ENCODE data around the gene JMJD6.
A peak's percentile ranks its signal among the peaks of the same experiment; 100 is the strongest.

Gene JMJD6

DNA sequence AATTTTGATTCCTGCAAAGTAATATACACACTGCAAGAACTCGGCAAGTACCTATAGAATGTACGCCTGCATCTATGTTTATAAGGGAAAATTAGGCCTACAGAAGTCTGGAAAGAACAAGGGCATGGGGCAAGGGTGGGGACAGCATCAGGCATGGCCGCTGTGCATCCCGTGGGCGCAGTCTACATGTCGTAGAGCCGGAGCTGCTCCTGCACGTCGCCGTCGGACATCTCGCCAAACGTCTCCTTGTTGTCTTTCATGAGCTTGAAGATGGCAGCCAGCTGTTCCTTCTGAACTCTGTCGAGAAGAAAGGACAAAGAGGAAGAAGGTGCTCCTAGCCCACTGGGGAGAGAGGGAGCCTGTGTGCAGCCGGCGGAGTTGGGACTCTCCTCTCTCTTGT lies 49.0 kb downstream of the JMJD6 start:
- TF ChIP-seq, protein P1, sequence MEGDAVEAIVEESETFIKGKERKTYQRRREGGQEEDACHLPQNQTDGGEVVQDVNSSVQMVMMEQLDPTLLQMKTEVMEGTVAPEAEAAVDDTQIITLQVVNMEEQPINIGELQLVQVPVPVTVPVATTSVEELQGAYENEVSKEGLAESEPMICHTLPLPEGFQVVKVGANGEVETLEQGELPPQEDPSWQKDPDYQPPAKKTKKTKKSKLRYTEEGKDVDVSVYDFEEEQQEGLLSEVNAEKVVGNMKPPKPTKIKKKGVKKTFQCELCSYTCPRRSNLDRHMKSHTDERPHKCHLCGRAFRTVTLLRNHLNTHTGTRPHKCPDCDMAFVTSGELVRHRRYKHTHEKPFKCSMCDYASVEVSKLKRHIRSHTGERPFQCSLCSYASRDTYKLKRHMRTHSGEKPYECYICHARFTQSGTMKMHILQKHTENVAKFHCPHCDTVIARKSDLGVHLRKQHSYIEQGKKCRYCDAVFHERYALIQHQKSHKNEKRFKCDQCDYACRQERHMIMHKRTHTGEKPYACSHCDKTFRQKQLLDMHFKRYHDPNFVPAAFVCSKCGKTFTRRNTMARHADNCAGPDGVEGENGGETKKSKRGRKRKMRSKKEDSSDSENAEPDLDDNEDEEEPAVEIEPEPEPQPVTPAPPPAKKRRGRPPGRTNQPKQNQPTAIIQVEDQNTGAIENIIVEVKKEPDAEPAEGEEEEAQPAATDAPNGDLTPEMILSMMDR (IDR thresholded peaks at IDR 0.05; ENCODE audit: low read depth, low read length): no peak
- H3K4me3 ChIP-seq (ENCODE audit: low read depth, low read length): no peak overlapping the region

DNA sequence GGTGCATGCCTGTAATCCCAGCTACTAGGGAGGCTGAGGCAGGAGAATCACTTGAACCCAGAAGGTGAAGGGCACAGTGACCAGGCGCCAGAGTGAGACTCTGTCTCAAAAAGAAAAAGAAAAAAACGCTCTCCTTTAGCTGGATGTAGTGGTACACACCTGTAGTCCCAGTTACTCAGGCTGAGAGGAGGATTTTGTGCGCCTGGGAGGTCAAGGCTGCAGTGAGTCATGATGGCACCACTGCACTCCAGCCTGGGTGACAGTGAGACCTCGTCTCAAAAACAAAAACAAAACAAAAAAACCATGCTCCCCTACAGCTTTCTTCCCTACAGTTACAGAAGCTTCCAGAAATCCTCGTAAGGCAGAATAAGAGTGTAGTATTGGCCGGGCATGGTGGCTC lies 49.8 kb downstream of the JMJD6 start:
- TF ChIP-seq, protein P1 (IDR thresholded peaks at IDR 0.05; ENCODE audit: low read depth, low read length): no peak
- H3K4me3 ChIP-seq (ENCODE audit: low read depth, low read length): no peak overlapping the region

DNA sequence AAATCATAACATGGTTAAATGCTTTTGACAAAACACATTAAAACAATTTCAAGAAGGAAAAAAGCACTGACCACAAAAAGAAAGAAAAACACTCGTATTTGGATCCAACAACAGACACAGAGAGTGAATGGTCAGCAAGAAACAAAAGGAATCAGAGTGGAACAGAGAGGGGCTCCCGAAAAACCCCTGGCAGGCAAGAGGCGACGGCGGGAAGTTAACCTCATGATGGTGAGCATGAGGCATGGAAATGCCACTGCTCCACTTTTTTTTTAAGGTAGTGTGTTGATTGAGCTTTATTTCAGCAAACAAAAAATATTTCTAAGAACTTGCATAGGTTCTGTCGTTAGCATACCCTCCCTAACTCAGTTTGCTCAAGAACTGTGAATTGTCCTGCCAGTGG lies 50.8 kb downstream of the JMJD6 start:
- no peak overlapping the region for H3K4me3 ChIP-seq (ENCODE audit: low read depth, low read length)
- TF ChIP-seq, protein P1 (IDR thresholded peaks at IDR 0.05; ENCODE audit: low read depth, low read length): no peak

DNA sequence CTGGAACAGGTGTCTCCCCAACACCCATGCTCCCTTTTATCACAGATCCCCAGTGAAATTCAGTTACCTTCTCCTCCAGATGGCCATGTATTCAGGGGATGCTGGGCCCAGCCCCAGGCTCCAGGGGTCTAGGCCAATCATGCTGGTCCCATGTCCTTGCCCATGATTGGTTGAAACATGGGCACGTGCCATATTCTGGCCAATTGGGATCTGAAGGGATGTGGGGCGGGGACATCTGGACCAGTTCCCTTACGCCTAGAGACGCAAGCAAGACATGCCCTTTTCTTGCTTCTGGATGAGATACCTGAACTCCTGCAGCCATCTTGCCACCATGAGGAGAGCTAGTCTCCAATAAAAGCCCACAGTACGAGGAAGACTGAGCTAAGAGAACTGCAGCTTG lies 51.8 kb downstream of the JMJD6 start:
- H3K4me3 ChIP-seq (ENCODE audit: low read depth, low read length): no peak overlapping the region
- TF ChIP-seq, protein P1 (IDR thresholded peaks at IDR 0.05; ENCODE audit: low read depth, low read length): no peak

DNA sequence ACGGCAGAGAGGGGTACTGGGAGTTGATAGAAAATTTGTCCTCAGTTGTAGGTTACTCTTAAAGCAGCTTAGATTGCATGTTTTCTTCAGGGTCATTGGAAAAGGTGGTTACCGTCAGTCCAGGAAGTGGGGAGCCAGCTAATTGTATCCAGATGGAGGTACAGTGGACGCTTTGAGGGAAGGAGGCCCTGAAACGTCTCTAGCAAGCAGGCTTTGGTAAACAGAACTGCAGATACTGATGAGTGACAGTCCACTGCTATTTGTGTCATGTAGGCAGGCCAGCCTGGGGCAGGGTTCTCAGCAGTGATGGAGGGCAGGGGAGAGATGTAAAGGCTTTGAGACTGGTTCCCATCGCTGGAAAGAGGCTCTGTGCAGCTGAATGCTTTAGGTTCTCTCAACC lies 52.7 kb downstream of the JMJD6 start:
- no peak overlapping the region for H3K4me3 ChIP-seq (ENCODE audit: low read depth, low read length)
- TF ChIP-seq, protein P1 (IDR thresholded peaks at IDR 0.05; ENCODE audit: low read depth, low read length): no peak

DNA sequence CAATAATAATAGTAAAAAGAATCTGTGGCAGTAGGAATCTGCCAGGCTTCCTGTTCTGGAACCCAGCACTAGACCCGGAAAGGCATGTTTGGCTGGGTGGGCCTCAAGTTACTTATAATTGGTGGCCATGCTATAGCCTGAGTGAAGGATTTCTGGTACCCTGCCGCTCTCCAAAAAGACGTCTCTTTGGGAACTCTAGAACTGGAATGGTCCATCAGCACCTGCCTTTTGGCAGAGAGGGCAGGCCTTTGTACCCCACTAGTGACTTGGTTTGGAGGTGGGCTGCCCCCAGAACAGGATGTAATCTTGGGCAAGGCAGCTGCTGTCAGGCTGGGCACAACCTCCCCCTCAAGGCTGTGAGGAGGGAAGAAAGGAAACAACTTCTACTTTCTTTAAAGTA lies 53.5 kb downstream of the JMJD6 start:
- TF ChIP-seq, protein P1 (IDR thresholded peaks at IDR 0.05; ENCODE audit: low read depth, low read length): no peak
- H3K4me3 ChIP-seq (ENCODE audit: low read depth, low read length): no peak overlapping the region

DNA sequence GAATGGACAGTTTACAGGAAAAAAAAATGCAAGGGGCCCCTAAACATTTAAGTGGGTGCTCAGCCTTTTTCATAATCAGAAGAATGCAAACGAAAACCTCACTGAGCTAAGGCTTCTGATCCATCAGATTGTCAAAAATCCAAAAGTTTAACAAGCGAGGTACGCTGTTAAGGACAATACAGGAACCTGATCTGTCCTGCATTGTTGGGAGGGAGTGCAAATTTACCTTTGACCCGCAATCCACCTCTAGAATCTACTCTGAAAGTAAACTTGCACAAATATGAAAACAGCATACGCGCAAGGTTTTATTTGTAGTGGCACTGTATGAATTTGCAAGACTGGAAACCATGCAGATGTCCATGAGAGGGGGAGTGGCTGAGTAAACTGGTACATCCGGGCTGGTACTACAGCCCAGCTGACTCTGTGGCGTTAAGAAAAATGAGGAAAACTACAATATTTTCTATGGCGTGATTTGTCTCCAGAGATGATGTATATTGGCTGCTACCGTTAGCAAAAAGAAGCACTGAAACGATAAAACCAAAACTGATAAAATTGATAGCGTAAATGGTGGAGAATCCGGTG lies 54.0 kb downstream of the JMJD6 start:
- H3K4me3 ChIP-seq (ENCODE audit: low read depth, low read length): peak overlapping the region; percentile 69
- TF ChIP-seq, protein P1 (IDR thresholded peaks at IDR 0.05; ENCODE audit: low read depth, low read length): no peak

Data from WI38 (cell line).